GM19351 (cell line): Measurements from ENCODE around the gene CDON.
"Not testable (repeated sequence)": the region's sequence is repeated elsewhere in the genome, so short reads cannot be mapped to it uniquely, and the experiment has no call there.

Source experiments
- ATAC-seq: cut with Tn5 transposase; IDR thresholded peaks from one replicate; pipeline ENCODE4 v1.9.1; 2021; ENCODE audit warnings: mild to moderate bottlenecking, moderate library complexity; ENCODE audit not compliant: unreplicated experiment

CDON gene

DNA sequence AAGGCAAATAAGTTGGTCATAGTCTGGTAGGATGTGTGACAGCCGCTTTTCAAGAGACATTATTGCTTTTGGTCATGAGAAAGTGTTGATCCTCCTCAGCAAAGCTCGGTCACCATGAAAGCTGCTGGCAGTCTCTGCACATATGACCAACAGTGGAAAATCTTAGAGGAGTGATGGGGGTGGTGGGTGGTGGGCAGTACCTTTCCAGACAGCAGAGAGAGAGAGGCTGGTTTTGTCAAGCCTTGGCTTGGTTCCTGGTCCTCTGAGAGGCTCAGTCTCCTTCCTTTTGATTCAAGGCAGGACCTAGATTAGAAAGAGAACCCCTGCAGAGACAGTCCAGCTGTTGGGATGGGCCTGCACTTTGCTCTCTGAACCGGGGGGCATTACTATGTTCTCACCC is 136.9 kb downstream of the CDON start:
- ATAC-seq: no peak

DNA sequence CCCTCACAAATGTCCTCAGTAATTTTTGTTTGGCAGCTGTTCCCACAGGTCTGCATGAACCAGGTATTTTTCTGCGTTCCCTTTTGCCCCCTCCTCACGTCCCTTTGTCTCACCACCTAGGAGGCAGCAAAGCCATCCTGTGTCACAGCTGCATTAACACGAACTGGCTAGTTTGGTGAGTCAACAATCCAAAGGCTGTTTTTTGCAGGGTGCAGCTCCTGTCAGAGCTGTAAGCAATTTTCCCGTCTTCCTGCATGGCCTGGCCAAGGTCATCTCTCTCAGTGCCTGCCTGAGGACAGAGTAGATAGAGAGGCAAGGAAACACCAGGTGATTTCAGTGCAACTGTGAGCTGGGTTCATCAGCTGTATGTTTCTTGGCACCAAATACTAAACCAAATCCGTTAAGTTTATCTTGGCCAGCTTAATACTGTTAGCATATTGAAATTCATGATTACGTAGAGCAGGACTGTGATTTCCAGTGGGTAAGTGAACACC is 137.4 kb downstream of the CDON start:
- no peak for ATAC-seq

DNA sequence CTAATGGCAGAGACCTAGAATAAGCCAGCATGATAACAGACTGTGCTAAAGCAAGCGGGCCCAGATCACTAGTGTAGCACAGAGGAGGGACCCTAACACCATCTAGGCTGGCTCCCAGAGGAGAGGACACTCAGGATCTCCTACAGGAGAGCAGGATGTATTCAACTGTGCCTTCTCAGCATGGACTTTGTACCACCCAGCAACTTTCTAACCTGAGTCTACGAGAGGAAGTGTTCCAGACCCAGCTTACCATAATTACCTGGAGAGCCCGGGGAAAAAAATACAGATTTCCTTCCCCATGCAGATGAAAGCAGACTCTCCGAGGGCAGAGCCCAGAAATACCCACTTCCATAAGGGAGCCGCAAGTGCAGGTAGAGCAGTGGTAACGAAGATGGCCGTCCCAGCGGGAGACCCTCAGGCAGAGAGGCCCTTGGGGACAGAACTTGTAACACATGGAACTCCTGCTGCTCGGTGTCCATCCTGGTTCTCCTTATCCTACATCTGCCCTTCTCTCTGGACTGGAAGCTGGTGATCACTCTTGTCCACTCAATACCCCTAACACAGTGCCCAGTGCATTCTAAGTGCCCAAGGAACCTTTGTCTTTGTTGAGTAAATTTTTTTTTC is 138.2 kb downstream of the CDON start:
- ATAC-seq: no peak

DNA sequence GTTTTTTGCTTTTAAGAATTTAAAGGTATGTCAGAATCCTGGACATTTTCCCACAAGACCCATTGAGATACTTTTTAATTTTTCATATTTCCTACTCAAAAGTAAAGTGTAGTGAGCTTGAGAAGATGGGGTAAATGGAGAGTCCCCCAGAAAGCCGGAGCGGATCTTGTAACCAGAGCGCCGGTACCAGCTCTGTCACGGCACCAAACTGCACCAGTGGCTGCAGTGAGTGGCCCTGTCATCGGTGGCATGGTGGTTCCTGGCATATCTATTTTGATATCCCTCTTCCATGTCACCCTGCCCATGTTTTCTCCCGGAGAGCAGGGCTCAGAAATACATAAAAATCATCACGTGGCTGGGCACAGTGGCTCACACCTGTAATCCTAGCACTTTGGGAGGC is 139.0 kb downstream of the CDON start:
- ATAC-seq: no peak

DNA sequence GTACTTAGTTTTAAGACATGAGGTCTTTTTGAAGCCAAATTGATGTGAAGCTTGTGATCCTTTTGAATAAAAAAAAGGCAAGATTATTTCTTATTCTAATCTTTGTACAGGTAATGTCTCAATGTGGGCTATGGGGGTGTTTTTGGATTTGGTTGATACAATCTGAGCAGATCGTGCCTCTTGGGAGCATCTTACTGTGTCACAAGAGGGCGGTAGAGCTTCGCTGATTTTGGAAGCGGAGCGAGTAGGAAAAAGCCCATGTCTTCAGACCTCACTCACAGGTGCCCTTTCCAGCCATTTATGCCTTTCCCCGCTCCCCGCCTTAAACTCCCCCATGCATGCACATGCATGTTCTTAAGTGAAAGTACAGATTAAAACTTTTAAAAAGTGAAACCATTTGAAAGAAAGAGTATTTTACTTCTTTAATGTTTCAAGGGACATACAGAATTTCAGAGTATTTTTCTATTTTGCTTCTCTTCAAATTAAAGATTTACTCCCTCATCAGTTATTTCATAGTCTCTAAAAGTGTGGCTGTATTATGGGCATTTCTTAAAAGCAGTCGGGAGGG is 139.6 kb downstream of the CDON start:
- ATAC-seq: peak; percentile 80

DNA sequence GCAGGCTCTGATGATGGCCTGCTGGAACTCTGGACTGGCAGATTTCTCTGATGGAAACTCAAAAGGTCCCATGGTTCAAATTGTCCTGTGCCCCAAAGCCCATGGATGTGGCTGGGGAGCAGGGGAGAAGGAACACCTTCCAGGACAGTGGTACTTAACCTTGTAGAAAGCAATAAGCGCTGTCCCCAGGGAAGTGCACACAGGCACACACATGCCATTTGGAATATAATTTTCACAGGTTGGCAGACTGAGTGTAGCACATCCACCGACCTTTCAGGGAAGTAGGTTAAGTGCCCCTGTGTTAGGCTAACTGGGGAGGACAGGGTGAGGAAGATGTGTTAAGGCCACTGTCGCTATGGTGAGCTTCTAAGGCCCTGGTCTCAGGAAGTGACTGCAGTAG is 140.5 kb downstream of the CDON start:
- ATAC-seq: no peak

DNA sequence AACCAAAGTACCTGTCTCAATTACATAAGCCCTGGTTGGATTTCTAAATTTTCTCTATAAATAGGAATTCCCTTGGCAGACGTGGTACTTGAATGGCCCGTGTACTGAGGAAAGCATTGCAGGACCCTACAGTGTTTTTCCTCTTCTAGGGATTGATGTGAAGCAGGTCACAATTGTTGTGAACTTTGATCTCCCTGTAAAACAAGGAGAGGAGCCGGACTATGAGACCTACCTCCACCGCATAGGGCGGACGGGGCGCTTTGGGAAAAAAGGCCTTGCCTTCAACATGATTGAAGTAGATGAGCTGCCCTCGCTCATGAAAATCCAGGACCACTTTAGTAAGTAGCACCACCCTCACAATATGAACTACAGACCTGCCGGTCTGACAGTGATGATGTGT is 141.6 kb downstream of the CDON start:
- ATAC-seq: no peak

DNA sequence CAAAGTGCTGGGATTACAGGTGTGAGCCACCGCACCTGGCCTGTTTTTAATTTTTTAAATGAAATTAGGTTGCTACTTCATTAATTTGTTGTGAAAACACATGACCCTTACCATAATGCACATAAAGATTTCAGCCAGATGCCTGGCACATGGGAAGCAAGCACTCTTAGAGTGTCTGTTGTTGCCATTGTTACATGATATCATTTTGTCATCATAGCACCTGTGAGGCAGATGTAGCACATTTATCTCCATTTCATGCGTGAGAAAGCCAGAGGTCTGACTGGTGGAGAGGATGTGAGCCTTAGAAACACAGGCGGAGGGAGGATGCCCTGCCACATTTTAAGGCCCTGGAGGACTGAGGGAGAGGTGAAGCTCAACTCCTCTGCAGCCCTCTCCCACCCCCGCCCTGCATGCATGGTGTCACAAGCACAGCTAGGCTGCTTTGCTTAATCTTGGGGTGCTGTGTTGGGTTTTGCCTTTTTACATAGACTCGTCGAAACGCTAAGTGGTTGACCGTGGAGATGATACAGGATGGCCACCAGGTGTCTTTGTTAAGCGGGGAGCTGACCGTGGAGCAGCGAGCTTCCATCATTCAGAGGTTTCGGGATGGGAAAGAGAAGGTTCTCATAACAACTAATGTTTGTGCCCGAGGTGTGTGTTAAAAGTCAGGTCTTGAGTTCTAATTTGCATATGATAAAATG is 144.4 kb downstream of the CDON start:
- no peak for ATAC-seq

DNA sequence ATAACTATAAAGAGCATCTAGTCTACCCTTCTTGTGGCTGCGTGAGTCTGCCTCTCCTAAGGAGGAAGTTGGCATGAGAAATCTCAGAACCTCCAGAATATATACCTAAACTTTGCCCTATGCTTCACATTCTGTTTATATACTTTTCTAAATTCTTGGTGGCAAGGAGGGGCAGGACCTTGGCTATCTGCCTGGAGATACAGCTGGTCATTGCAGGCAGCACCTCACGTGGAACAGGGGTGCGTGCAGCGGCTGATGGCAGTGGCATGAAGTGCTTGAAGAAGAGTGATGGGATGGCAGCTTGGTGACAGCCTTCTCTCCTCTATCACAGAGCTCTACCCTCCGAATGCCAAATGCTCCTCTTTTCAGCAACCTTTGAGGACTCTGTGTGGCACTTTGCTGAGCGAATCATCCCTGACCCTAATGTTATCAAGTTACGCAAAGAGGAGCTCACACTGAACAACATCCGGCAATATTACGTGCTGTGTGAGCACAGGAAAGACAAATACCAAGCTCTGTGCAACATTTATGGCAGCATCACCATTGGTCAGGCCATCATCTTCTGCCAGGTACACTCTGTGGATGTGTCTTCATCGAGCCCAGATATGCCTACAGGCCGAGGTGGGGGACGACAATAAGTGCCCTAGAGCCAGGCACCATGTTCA is 145.9 kb downstream of the CDON start:
- ATAC-seq: no peak

DNA sequence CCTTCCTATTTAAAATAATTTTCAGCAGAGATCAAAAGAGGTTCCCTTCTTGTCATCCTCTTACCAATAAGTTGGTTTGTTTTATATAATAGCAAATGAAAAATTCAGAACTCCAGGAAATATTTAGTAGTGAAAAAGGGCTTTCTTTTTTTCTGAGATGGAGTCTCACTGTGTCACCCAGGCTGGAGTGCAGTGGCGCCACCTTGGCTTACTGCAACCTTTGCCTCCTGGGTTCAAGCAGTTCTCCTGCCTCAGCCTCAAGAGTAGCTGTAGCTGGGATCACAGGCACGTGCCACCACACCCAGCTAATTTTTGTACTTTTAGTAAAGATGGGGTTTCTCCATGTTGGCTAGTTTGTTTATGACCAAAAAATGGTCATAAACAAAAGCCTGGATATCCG is 148.1 kb downstream of the CDON start:
- not testable (repeated sequence) for ATAC-seq

DNA sequence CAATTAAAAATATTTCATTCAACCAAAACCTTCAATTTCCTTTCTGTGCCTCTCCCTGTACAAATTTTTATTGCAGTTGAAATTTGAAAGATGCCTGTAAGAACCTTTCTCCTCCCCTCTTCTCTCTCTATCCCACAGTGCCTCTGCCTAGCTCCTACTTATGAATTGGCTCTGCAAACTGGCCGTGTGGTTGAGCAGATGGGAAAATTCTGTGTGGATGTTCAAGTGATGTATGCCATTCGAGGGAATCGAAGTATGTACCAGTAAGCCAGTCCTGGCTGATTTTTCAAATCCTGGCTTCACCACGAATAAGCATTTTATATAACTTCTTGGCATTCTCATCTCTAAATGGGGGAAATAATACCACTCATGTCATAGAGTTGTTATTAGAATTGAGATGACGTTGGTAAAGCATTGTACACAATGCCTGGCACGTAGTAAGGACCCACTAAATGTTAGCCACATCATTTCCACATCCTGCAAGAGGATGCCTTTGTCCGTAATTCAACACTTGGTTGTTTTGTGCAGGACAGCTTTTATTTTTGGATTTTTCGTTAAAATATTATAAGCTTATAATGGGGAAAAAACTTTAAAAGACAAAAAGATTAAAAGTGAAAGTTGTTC is 152.3 kb downstream of the CDON start:
- ATAC-seq: no peak
